ENCODE results near the gene TXNDC5. TPM values are rescaled to one million over a fixed set of nuclear protein-coding genes. Genes with fewer than 3 reads are reported as not detected.

The TXNDC5 gene
- total and polyA plus RNA-seq, 2 donors (not counting 3 experiments of a cell fraction or from before 2014, with no cell fraction given): 1,665 to 2,629 TPM

GRCh38 chr6:7921632-7922092 is 11.1 kb upstream of the TXNDC5 start:
- DNase-seq (ENCODE audit: low read depth, low spot score): no peak
- Histone ChIP-seq H3K4me3 (replicated peaks in 1 of 3; ENCODE audit: insufficient read depth in 1 of 3, low read depth in 1 of 3, low read length in 3 of 3) (no peak overlapping the region), H3K9me3 (replicated peaks; ENCODE audit: control insufficient read depth, insufficient read depth, low read length) (no peaks in the 10 kb centered on the region), H3K79me2 (ENCODE audit: control insufficient read depth, insufficient read depth, low read length) (no peaks in the 10 kb centered on the region), H3K9ac (replicated peaks; ENCODE audit: extremely low read depth, insufficient read depth, low read length) (no peak overlapping the region), H3K4me2 (ENCODE audit: insufficient read depth, low read length) (no peak overlapping the region), H3K27ac (ENCODE audit: insufficient read depth, low read depth, low read length) (no peak overlapping the region), H4K20me1 (replicated peaks; ENCODE audit: control insufficient read depth, extremely low read depth, insufficient read depth, low read length) (no peaks in the 10 kb centered on the region), H3K36me3 (ENCODE audit: control insufficient read depth in 2 of 2, extremely low read depth in 1 of 2, insufficient read depth in 2 of 2, low read length in 2 of 2) (no peaks in the 10 kb centered on the region), H3K9me1 (replicated peaks; ENCODE audit: control insufficient read depth, extremely low read depth, insufficient read depth, low read length) (no peaks in the 10 kb centered on the region), H3K27me3 (ENCODE audit: control insufficient read depth in 2 of 2, insufficient read depth in 2 of 2, low read length in 2 of 2) (no peaks in the 10 kb centered on the region), H2AFZ (ENCODE audit: low read depth, low read length) (no peak overlapping the region), H3K4me1 (ENCODE audit: control insufficient read depth, extremely low read depth, insufficient read depth, low read length) (no peaks in the 10 kb centered on the region)
- no peak for FAIRE-seq
- ChIA-PET CTCF (interaction anchor here (0.9 kb wide), 1 partner anchor 18 kb away, joined by 4 read pairs; no protein-coding TSS in a partner anchor), POLR2A (interaction anchor here (0.8 kb wide), 1 partner anchor 9 kb away, joined by 7 read pairs; no protein-coding TSS in a partner anchor)
- no TSS peak for BruUV-seq (replicated peaks)
- dilution Hi-C loops (cut with MboI; ENCODE audit: extremely low pct_ligation_motif_present, low sequenced_read_pairs) (no loop called here), intact Hi-C loops (cut with micrococcal nuclease) (no loop called here)
- no peak for TF ChIP-seq GATA2 (IDR thresholded peaks at IDR 0.05; ENCODE audit: insufficient read depth, insufficient read length, low read depth, low read length)
- no peak for TF ChIP-seq MYC (IDR thresholded peaks at IDR 0.05; ENCODE audit: low read depth, low read length)
- TF ChIP-seq EZH2 (IDR thresholded peaks at IDR 0.05; ENCODE audit: borderline replicate concordance, low read depth, low read length, severe bottlenecking): no peak
- TF ChIP-seq, protein P1, sequence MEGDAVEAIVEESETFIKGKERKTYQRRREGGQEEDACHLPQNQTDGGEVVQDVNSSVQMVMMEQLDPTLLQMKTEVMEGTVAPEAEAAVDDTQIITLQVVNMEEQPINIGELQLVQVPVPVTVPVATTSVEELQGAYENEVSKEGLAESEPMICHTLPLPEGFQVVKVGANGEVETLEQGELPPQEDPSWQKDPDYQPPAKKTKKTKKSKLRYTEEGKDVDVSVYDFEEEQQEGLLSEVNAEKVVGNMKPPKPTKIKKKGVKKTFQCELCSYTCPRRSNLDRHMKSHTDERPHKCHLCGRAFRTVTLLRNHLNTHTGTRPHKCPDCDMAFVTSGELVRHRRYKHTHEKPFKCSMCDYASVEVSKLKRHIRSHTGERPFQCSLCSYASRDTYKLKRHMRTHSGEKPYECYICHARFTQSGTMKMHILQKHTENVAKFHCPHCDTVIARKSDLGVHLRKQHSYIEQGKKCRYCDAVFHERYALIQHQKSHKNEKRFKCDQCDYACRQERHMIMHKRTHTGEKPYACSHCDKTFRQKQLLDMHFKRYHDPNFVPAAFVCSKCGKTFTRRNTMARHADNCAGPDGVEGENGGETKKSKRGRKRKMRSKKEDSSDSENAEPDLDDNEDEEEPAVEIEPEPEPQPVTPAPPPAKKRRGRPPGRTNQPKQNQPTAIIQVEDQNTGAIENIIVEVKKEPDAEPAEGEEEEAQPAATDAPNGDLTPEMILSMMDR (IDR thresholded peaks at IDR 0.05; ENCODE audit: extremely low read depth in 1 of 2, insufficient read depth in 1 of 2, low read depth in 1 of 2, low read length in 2 of 2): no peak
- no peak for TF ChIP-seq POLR2A (IDR thresholded peaks at IDR 0.05; ENCODE audit: low read depth, low read length)
- no peak for TF ChIP-seq MAX (IDR thresholded peaks at IDR 0.05; ENCODE audit: insufficient read depth, insufficient read length)

Measured in endothelial cell of umbilical vein (primary cell).